ENCODE data around the gene CREB3L4. TPM values are rescaled to one million over a fixed set of nuclear protein-coding genes. Genes with fewer than 3 reads are reported as not detected.

Gene CREB3L4
- polyA plus RNA-seq, 2 of the 4 experiments (the other 2 are of a cell fraction), result 10.1 to 14.3 TPM

DNA sequence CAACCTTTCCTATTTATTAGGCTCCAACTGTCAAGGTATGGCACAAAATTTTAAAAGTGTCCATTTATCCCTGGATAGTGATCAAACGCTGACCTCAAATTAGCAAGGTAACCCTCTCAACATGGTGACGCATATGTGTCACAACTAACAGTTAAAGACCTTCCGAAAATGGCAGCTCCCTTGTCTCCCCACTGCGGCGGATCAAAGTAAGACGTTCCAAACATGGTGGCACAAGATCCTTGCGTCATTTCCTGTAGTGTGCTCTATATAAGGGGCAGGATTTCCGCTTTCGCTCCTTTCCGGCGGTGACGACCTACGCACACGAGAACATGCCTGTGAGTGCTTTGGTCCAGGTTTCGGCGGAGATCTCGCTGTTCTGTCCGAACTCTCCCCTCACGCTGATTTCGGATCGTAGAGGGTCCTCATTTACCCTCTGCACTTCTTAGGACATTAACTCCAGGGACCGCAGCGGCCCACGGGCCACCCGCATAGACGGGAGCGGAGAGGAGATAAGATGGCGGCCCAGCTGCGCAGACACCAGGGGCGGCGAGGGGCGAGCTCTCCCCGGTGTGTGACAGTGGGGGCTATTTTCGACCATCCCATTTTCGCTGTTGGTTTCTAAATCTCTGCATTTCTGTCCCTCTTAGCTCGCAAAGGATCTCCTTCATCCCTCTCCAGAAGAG, 22.9 kb downstream of the CREB3L4 start, which contains the start of gene RPS27 (continued):
- TF ChIP-seq FOSB (CRISPR knock-in tag; IDR thresholded peaks at IDR 0.05), result no peak
- TF ChIP-seq KDM5A (IDR thresholded peaks at IDR 0.05), result 0 out of 2 replicates have a peak, but pooled peaks have one; percentile 33
- no peak for TF ChIP-seq HDAC2 (IDR thresholded peaks at IDR 0.05)
- peak; percentile 58 for TF ChIP-seq GATA3 (IDR thresholded peaks at IDR 0.05; ENCODE audit: borderline replicate concordance)
- TF ChIP-seq, protein P1, sequence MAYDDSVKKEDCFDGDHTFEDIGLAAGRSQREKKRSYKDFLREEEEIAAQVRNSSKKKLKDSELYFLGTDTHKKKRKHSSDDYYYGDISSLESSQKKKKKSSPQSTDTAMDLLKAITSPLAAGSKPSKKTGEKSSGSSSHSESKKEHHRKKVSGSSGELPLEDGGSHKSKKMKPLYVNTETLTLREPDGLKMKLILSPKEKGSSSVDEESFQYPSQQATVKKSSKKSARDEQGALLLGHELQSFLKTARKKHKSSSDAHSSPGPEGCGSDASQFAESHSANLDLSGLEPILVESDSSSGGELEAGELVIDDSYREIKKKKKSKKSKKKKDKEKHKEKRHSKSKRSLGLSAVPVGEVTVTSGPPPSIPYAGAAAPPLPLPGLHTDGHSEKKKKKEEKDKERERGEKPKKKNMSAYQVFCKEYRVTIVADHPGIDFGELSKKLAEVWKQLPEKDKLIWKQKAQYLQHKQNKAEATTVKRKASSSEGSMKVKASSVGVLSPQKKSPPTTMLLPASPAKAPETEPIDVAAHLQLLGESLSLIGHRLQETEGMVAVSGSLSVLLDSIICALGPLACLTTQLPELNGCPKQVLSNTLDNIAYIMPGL (CRISPR knock-in tag; IDR thresholded peaks at IDR 0.05; ENCODE audit: borderline replicate concordance), result no peak
- TF ChIP-seq, protein P2, sequence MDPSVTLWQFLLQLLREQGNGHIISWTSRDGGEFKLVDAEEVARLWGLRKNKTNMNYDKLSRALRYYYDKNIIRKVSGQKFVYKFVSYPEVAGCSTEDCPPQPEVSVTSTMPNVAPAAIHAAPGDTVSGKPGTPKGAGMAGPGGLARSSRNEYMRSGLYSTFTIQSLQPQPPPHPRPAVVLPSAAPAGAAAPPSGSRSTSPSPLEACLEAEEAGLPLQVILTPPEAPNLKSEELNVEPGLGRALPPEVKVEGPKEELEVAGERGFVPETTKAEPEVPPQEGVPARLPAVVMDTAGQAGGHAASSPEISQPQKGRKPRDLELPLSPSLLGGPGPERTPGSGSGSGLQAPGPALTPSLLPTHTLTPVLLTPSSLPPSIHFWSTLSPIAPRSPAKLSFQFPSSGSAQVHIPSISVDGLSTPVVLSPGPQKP (IDR thresholded peaks at IDR 0.05; ENCODE audit: low read depth, low read length), result no peak
- TF ChIP-seq RNF2 (IDR thresholded peaks at IDR 0.05; ENCODE audit: borderline replicate concordance, low read depth), result no peak
- TF ChIP-seq, protein P3, sequence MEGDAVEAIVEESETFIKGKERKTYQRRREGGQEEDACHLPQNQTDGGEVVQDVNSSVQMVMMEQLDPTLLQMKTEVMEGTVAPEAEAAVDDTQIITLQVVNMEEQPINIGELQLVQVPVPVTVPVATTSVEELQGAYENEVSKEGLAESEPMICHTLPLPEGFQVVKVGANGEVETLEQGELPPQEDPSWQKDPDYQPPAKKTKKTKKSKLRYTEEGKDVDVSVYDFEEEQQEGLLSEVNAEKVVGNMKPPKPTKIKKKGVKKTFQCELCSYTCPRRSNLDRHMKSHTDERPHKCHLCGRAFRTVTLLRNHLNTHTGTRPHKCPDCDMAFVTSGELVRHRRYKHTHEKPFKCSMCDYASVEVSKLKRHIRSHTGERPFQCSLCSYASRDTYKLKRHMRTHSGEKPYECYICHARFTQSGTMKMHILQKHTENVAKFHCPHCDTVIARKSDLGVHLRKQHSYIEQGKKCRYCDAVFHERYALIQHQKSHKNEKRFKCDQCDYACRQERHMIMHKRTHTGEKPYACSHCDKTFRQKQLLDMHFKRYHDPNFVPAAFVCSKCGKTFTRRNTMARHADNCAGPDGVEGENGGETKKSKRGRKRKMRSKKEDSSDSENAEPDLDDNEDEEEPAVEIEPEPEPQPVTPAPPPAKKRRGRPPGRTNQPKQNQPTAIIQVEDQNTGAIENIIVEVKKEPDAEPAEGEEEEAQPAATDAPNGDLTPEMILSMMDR (IDR thresholded peaks at IDR 0.05), result no peak
- TF ChIP-seq ZC3H11A (IDR thresholded peaks at IDR 0.05), result no peak
- TF ChIP-seq NR3C1 (IDR thresholded peaks at IDR 0.05), result no peak
- no peak for TF ChIP-seq ZNF302 (CRISPR knock-in tag; IDR thresholded peaks at IDR 0.05)
- TF ChIP-seq, protein P4, sequence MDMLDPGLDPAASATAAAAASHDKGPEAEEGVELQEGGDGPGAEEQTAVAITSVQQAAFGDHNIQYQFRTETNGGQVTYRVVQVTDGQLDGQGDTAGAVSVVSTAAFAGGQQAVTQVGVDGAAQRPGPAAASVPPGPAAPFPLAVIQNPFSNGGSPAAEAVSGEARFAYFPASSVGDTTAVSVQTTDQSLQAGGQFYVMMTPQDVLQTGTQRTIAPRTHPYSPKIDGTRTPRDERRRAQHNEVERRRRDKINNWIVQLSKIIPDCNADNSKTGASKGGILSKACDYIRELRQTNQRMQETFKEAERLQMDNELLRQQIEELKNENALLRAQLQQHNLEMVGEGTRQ (IDR thresholded peaks at IDR 0.05), result no peak
- TF ChIP-seq, protein P5, sequence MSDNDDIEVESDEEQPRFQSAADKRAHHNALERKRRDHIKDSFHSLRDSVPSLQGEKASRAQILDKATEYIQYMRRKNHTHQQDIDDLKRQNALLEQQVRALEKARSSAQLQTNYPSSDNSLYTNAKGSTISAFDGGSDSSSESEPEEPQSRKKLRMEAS (IDR thresholded peaks at IDR 0.05), result peak; percentile 92
- no peak for TF ChIP-seq EHF (CRISPR knock-in tag; IDR thresholded peaks at IDR 0.05)
- no peak for TF ChIP-seq NPAS2 (CRISPR knock-in tag; IDR thresholded peaks at IDR 0.05; ENCODE audit: borderline replicate concordance)
- TF ChIP-seq CBX2 (IDR thresholded peaks at IDR 0.05; ENCODE audit: borderline replicate concordance, low read depth), result no peak
- TF ChIP-seq MAFK (IDR thresholded peaks at IDR 0.05; ENCODE audit: partially characterized antibody), result no peak
- TF ChIP-seq POLR2AphosphoS2 (conservative IDR thresholded peaks at IDR 0.05; ENCODE audit: low read length), result no peak; the same call in 1 of the 2 replicates
- TF ChIP-seq, protein P6, sequence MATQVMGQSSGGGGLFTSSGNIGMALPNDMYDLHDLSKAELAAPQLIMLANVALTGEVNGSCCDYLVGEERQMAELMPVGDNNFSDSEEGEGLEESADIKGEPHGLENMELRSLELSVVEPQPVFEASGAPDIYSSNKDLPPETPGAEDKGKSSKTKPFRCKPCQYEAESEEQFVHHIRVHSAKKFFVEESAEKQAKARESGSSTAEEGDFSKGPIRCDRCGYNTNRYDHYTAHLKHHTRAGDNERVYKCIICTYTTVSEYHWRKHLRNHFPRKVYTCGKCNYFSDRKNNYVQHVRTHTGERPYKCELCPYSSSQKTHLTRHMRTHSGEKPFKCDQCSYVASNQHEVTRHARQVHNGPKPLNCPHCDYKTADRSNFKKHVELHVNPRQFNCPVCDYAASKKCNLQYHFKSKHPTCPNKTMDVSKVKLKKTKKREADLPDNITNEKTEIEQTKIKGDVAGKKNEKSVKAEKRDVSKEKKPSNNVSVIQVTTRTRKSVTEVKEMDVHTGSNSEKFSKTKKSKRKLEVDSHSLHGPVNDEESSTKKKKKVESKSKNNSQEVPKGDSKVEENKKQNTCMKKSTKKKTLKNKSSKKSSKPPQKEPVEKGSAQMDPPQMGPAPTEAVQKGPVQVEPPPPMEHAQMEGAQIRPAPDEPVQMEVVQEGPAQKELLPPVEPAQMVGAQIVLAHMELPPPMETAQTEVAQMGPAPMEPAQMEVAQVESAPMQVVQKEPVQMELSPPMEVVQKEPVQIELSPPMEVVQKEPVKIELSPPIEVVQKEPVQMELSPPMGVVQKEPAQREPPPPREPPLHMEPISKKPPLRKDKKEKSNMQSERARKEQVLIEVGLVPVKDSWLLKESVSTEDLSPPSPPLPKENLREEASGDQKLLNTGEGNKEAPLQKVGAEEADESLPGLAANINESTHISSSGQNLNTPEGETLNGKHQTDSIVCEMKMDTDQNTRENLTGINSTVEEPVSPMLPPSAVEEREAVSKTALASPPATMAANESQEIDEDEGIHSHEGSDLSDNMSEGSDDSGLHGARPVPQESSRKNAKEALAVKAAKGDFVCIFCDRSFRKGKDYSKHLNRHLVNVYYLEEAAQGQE (IDR thresholded peaks at IDR 0.05), result peak; percentile 58
- TF ChIP-seq, protein P7, sequence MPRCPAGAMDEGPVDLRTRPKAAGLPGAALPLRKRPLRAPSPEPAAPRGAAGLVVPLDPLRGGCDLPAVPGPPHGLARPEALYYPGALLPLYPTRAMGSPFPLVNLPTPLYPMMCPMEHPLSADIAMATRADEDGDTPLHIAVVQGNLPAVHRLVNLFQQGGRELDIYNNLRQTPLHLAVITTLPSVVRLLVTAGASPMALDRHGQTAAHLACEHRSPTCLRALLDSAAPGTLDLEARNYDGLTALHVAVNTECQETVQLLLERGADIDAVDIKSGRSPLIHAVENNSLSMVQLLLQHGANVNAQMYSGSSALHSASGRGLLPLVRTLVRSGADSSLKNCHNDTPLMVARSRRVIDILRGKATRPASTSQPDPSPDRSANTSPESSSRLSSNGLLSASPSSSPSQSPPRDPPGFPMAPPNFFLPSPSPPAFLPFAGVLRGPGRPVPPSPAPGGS (IDR thresholded peaks at IDR 0.05), result peak; percentile 99
- TF ChIP-seq HOXB13 (CRISPR knock-in tag; IDR thresholded peaks at IDR 0.05; ENCODE audit: low read depth), result no peak
- TF ChIP-seq PHF8 (IDR thresholded peaks at IDR 0.05; ENCODE audit: borderline replicate concordance, low read depth), result peak; percentile 99
- TF ChIP-seq MYC (IDR thresholded peaks at IDR 0.05; ENCODE audit: borderline replicate concordance, low read length), result peak; percentile 57
- TF ChIP-seq BHLHE40 (IDR thresholded peaks at IDR 0.05; ENCODE audit: low read depth, low read length), result 0 out of 2 replicates have a peak, but pooled peaks have one; percentile 14
- no peak for TF ChIP-seq KDM1A (IDR thresholded peaks at IDR 0.05; ENCODE audit: low read depth)
- no peak for TF ChIP-seq NFE2L2 (conservative IDR thresholded peaks at IDR 0.05; ENCODE audit: low read length)
